ENCODE results near the gene SMIM3. TPM values are rescaled to one million over a fixed set of nuclear protein-coding genes. Genes with fewer than 3 reads are reported as not detected.
"Not testable (repeated sequence)": the region's sequence is repeated elsewhere in the genome, so short reads cannot be mapped to it uniquely, and the experiment has no call there.

SMIM3 gene
- polyA plus RNA-seq, result 100 to 1,000 TPM in 2 of 3 donors, 10 to 100 TPM in 1; 31.7 to 152 (median 114) TPM

DNA sequence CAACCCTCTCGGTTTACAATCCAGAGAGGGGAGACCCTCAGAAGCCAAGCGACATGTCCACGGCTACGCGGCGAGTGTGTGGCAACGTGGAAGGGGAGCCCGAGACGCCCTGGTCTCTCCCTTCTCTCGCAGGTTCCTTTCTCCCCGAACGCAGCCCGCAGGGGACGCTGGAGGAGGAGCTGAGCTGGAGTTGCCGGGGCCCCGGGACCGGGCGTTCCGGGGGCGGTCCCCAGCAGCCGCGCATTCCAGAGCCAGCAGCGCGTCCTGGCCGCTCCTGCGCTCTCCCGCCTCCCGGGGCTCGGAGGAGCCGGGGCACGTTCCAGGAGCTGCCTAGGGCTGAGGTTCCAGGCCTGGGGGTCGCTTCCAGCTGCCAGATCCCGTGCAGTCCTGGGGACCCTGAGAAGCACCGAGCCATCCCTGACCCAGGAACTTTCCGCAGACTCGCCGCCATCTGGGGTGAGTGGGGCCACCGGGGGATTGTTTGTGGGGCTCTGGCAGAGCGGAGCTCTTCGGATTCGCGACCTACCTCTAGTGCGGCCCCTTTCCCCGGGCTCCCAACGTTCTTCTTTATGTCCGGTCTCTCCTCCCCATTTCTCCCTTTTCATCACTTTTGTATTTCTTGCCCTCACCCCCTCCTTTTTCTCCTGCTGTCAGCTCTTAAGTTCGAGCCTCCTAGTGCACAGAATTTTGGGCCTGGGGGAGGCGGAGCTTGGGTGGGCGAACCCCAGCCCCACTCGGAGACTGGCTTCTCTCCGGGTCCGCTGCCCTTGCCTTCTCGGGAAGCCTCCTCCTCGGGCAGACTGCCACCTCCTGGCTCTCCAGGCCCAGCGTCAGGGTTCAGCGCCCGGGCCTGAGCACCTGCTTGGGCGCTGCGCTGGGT, at the start of gene SMIM3:
TSS of gene SMIM3 (plus strand) at position 241 of the 880 bp plus-strand sequence. CDS start 16,684 bp downstream, outside the sequence.
- 0 to 1% (median 0%) methylated on average over 49 to 59 of the region's 59 CpGs for WGBS, 3 donors
- peak within 1 kb of the TSS; percentile 60 for H3K27ac ChIP-seq (ENCODE audit: low read depth, low read length)

GRCh38 chr5:150729859-150730258, 48.7 kb upstream of the SMIM3 start:
- H3K27ac ChIP-seq (ENCODE audit: low read depth, low read length), result no peak overlapping the region
- 84 to 96% (median 96%) methylated on average over 4 of the region's 4 CpGs for WGBS, 3 donors

GRCh38 chr5:150731669-150732242, 46.8 kb upstream of the SMIM3 start:
- H3K27ac ChIP-seq (ENCODE audit: low read depth, low read length), result no peak overlapping the region
- WGBS, 3 donors, result 89 to 92% (median 91%) methylated on average over 6 of the region's 6 CpGs

DNA sequence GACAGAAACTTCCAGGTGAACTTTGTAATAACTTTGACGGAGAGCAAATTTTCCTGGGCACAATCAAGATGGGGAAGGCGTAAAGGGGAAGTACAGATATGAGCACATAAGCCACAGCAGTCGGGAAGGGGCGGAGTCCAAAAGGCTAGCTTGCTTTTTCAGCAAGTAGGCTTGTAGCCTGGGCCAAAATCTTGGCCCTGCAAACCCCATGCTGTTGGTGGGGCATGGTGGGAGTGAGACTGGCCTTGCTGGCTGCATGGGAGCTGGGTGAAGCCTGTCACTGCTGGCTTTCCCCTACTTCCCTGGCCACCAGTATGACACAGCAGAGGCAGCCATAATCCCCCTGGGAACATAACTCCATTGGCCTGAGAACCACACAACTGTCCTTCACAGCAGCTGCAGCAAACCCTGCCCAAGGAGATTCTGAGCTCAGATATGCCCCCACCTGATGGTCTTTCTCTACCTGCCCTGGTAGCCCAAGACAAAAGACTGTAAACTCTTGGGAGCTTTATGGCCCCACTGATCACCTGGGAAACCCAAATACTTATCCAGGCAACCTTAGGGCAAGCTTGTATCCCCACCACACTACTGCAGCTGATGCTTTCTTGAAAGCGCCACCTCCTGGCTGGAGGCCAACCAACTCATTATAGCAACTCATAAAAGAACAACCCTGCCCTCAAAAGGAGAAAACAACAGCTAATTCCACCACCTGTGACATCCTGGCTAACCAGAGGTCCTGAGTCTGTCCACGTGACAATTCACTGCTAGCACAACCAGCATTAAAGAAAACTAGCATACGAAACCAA, 43.8 kb upstream of the SMIM3 start:
- peak overlapping the region; percentile 20 for H3K27ac ChIP-seq (ENCODE audit: low read depth, low read length)
- WGBS, 3 donors, result 70 to 85% (median 74%) methylated on average over 7 of the region's 7 CpGs

GRCh38 chr5:150738862-150739261, 39.7 kb upstream of the SMIM3 start:
- H3K27ac ChIP-seq (ENCODE audit: low read depth, low read length), result no peak overlapping the region
- 92 to 96% (median 95%) methylated on average over 7 of the region's 7 CpGs for WGBS, 3 donors

DNA sequence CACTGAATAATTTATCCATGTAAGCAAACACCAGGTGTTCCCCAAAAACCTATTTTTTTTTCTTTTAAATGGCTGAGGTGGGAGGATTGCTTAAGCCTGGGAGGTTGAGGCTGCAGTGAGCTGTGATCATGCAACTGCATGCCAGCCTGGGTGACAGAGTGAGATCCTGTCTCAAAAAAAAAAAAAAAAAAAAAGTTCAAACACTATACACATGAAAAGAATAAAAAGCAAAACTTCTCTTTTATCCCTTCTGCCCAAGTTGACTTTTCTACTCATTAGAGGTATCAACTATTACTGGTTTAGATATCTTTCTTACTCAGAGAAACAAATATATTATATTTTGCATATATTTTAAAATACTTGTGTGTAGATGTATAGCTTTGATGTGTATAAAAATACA, 37.6 kb upstream of the SMIM3 start:
- no peak overlapping the region for H3K27ac ChIP-seq (ENCODE audit: low read depth, low read length)

DNA sequence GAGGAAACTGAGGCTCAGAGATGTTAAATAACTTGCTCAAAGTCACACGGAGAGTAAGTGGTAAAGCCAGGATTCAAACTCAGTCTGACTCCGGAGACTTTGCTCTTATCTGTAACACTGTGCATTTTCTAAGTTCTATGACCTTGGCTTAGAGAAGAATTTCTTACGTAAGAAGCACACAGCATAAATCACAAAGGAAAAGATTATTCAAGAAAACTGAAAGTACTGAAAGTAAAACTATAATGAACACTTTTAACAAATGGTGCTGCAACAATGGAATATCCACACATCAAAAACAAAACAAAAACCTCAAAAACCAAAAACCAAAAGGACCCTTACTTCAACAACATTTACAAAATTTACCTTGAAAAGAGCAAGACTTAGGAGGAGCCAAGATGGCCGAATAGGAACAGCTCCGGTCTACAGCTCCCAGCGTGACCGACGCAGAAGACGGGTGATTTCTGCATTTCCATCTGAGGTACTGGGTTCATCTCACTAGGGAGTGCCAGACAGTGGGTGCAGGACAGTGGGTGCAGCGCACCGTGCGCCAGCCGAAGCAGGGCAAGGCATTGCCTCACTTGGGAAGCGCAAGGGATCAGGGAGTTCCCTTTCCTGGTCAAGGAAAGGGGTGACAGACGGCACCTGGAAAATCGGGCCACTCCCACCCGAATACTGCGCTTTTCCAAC, 36.0 kb upstream of the SMIM3 start:
- H3K27ac ChIP-seq (ENCODE audit: low read depth, low read length), result not testable (repeated sequence)
- WGBS, 3 donors, result 85 to 93% (median 89%) methylated on average over 18 of the region's 18 CpGs

GRCh38 chr5:150743142-150743488, 35.4 kb upstream of the SMIM3 start:
- WGBS, 3 donors, result 80 to 96% (median 93%) methylated on average over 8 to 9 of the region's 9 CpGs
- not testable (repeated sequence) for H3K27ac ChIP-seq (ENCODE audit: low read depth, low read length)

DNA sequence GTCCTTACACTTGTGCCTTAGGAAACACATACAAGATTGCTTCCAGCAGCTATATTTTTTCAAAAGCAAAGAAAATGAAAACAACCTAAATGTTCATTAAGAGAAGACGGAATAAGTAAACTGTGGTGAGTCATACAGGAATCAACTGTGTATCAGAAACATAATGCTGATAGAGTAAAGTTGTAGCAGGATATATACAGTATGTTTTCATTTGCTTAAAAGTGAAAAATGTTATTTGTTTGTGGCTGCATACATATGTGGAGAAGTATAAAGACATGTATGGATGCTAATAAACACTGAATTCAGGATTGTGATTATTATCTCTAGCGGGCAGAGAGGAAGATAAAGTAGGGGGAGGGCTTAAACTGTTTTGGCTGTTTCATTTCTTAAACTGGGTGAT, 28.1 kb upstream of the SMIM3 start:
- no peak overlapping the region for H3K27ac ChIP-seq (ENCODE audit: low read depth, low read length)
- WGBS, 3 donors, result 43 to 74% (median 69%) methylated on average over 2 of the region's 2 CpGs

DNA sequence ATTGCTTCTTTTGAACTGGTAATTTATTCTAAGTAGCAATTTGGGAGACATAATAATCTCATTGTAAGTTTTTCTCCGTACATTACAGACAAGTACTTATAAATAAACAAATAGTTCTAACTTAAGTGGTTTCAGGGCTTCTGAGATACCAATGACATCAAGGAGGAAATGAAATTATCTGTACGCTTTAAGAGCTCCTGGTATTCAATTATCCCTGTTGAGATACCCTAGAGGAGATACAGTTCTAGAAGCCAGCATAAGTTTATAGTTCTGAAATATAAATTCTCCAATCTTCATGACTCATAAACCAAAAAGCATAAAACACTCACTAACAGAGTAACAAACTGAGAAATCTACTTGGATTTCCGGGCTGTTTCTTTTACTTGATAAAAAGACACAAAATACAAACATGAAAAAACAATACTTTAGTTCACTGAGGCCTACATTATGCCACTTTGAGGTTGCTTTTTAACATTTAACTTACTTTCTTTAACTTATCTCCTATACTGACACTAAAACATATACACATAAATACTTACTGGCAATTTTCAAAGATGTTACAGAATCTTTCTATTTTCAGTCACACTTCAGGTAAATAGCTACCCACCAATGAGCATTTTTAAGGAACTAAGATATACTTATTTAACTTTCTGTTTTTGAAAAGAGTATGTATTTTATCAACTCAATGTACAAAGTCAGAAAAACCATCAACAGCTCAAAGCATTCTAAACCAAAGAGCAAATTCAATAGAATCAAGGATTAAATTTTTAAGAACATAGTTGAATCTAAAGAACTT, 27.3 kb upstream of the SMIM3 start:
- WGBS, 3 donors, result 47 to 77% (median 77%) methylated on average over 3 of the region's 3 CpGs

GRCh38 chr5:150753463-150753862, 25.1 kb upstream of the SMIM3 start:
- H3K27ac ChIP-seq (ENCODE audit: low read depth, low read length), result no peak overlapping the region
- 64 to 91% (median 82%) methylated on average over 5 of the region's 5 CpGs for WGBS, 3 donors

More for the DNA sequence above, 27.3 kb upstream of the SMIM3 start:
- no peak overlapping the region for H3K27ac ChIP-seq (ENCODE audit: low read depth, low read length)

DNA sequence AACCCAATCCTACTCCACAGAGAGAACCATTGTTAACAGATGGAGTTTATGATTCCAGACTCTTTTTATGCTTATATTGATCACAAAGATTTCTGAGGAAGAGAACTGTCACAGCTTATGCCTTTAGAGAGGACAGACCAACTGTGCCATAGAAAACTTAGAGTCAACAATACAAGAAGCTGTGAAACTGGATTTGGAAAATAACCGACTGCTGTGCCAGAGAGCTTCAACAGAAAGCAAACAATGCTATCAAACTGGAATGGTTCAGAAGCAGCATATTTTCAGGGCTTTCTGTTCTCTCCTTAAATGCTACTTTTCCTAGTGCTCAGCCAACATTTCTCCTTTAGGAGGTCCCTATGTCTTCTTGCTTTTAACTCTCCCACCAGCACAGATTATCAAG, 24.7 kb upstream of the SMIM3 start:
- no peak overlapping the region for H3K27ac ChIP-seq (ENCODE audit: low read depth, low read length)
- 29 to 98% (median 89%) methylated on average over 1 of the region's 1 CpG for WGBS, 3 donors

- H3K27ac ChIP-seq (ENCODE audit: low read depth, low read length), result no peak overlapping the region
- WGBS, 3 donors, result 55 to 67% (median 64%) methylated on average over 1 of the region's 1 CpG
Observed at GRCh38 chr5:150757087-150757649, 21.4 kb upstream of the SMIM3 start.

DNA sequence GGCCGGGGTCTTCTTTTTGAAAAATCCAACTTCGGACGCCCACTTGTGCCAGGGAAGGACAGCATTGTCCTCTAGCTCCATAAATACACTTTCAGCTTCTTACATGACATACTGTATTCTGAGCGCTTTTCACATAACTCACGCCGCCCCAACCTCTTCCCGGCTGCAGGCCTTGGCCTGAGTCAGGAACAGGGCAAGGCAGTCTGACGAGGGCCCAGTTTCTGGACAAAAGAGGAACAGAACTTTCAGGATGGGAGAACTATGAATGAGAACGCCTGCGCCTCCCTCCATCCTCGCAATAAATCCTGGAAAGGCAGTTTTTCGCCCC, 20.4 kb upstream of the SMIM3 start:
- WGBS, 3 donors, result 2 to 4% (median 2%) methylated on average over 12 of the region's 12 CpGs
- H3K27ac ChIP-seq (ENCODE audit: low read depth, low read length), result peak overlapping the region; percentile 77

- WGBS, 3 donors, result 1 to 2% (median 1%) methylated on average over 47 to 51 of the region's 51 CpGs
- peak within 1 kb of the TSS; percentile 77 for H3K27ac ChIP-seq (ENCODE audit: low read depth, low read length)
Observed at GRCh38 chr5:150758531-150759333, 19.8 kb upstream of the SMIM3 start, which contains the start of gene DCTN4. TSS of gene DCTN4 (minus strand) at chr5:150759017. CDS start at chr5:150758993, 24 bp downstream.

GRCh38 chr5:150759334-150759583, 19.3 kb upstream of the SMIM3 start:
- 44 to 67% (median 66%) methylated on average over 4 of the region's 4 CpGs for WGBS, 3 donors
- peak overlapping the region; percentile 77 for H3K27ac ChIP-seq (ENCODE audit: low read depth, low read length)

DNA sequence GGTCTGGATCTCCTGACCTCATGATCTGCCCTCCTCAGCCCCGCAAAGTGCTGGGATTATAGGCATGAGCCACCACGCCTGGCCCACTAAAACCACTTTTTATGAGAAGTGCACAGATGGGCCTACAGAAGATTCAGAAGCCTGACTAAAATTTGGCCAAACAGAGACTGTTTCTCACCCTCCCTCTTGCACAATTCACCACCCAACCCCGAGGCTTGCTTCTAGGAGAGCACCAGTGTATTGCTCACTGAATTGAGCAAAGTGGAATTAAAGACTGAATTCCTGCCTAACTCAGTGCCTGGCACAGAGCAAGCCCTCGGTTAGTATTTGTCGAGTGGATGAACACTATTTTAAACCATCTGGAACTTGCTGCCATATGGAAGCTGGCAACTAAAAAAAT, 16.3 kb upstream of the SMIM3 start:
- no peak overlapping the region for H3K27ac ChIP-seq (ENCODE audit: low read depth, low read length)
- WGBS, 3 donors, result 61 to 95% (median 69%) methylated on average over 5 of the region's 5 CpGs

All from adipose tissue (tissue), 3 donors.